ENCODE results near the gene SIK3.

GRCh38 chr11:117009905-117010605 is 88.2 kb downstream of the SIK3 start:
- TF ChIP-seq EP300 (IDR thresholded peaks at IDR 0.05; ENCODE audit: borderline replicate concordance) = no peak
- no peak for TF ChIP-seq TCF12 (IDR thresholded peaks at IDR 0.05; ENCODE audit: low read depth)
- TF ChIP-seq RAD21 (IDR thresholded peaks at IDR 0.05; ENCODE audit: low read depth) = no peak
- no peak for TF ChIP-seq FOXM1 (IDR thresholded peaks at IDR 0.05; ENCODE audit: borderline replicate concordance, low read depth)
- no peak for TF ChIP-seq EGR1 (IDR thresholded peaks at IDR 0.05)
- TF ChIP-seq YY1 (IDR thresholded peaks at IDR 0.05; ENCODE audit: low read depth) = no peak
- TF ChIP-seq REST (IDR thresholded peaks at IDR 0.05; ENCODE audit: low read depth) = no peak
- TF ChIP-seq CREB1 (IDR thresholded peaks at IDR 0.05; ENCODE audit: low read depth) = no peak
- no peak for TF ChIP-seq NFIC (IDR thresholded peaks at IDR 0.05)
